Myocyte (in vitro differentiated cells): ENCODE data around the gene UBE2Q2. TPM values are rescaled to one million over a fixed set of nuclear protein-coding genes. Genes with fewer than 3 reads are reported as not detected.

Experiments
- DNase-seq: peaks from one replicate; pipeline ENCODE4 v3.0.0-alpha.2; 2012; ENCODE audit warnings: low read depth
- total RNA-seq: library from RNA; depleted of rRNA; stranded (reverse); fragments of >200 nt; gene quantifications from 2 replicates; pipeline ENCODE4 v1.2.3, GENCODE V29; 2014

UBE2Q2 gene
- total RNA-seq, 1 donor from 2014 or later: 67.5 TPM

GRCh38 chr15:75921732-75922703 is 78.8 kb downstream of the UBE2Q2 start:
- DNase-seq: peak; percentile 60

- DNase-seq: no peak
Observed at GRCh38 chr15:75923756-75924155, 80.5 kb downstream of the UBE2Q2 start.

- no peak for DNase-seq
Observed at GRCh38 chr15:75924576-75924975, 81.3 kb downstream of the UBE2Q2 start.

GRCh38 chr15:75925440-75925839 is 82.2 kb downstream of the UBE2Q2 start:
- no peak for DNase-seq

- no peak for DNase-seq
Observed at GRCh38 chr15:75926931-75927330, 83.7 kb downstream of the UBE2Q2 start.

- DNase-seq: no peak
Observed at GRCh38 chr15:75927601-75928000, 84.4 kb downstream of the UBE2Q2 start.

GRCh38 chr15:75928680-75929608 is 85.7 kb downstream of the UBE2Q2 start:
- peak; percentile 38 for DNase-seq

GRCh38 chr15:75929799-75930565 is 86.7 kb downstream of the UBE2Q2 start:
- no peak for DNase-seq

- no peak for DNase-seq
Observed at GRCh38 chr15:75930866-75931265, 87.6 kb downstream of the UBE2Q2 start.

GRCh38 chr15:75942464-75942863 is 99.2 kb downstream of the UBE2Q2 start:
- no peak for DNase-seq

- DNase-seq: no peak
Observed at GRCh38 chr15:75943246-75943645, 100.0 kb downstream of the UBE2Q2 start.

- no peak for DNase-seq
Observed at GRCh38 chr15:75943713-75944215, 100.5 kb downstream of the UBE2Q2 start.

GRCh38 chr15:75945953-75946352 is 102.7 kb downstream of the UBE2Q2 start:
- no peak for DNase-seq

GRCh38 chr15:75947092-75947491 is 103.8 kb downstream of the UBE2Q2 start:
- DNase-seq: peak; percentile 20

- DNase-seq: no peak
Observed at GRCh38 chr15:75948761-75949296, 105.6 kb downstream of the UBE2Q2 start.

Other genes starting within 250 kb of the UBE2Q2 start
- gene SNUPN, start 217.7 kb upstream of the UBE2Q2 start, total RNA-seq: 30.4 and 33.0 TPM in 2 replicates
- gene IMP3, start 203.2 kb upstream of the UBE2Q2 start, total RNA-seq: 127 and 146 TPM in 2 replicates
- gene SNX33, start 195.5 kb upstream of the UBE2Q2 start, total RNA-seq: 17.0 and 19.5 TPM in 2 replicates
- gene CSPG4, start 130.6 kb upstream of the UBE2Q2 start, total RNA-seq: 6.2 and 19.6 TPM in 2 replicates
- 25.1 and 34.4 TPM in 2 replicates for gene FBXO22, start 60.4 kb downstream of the UBE2Q2 start, total RNA-seq
- not detected in 2 replicates for gene NRG4, start 169.0 kb downstream of the UBE2Q2 start, total RNA-seq
- gene TMEM266, start 216.5 kb downstream of the UBE2Q2 start, total RNA-seq: not detected in 2 replicates